ENCODE measurements around the gene BAZ2B.
"Not testable (repeated sequence)": the region's sequence is repeated elsewhere in the genome, so short reads cannot be mapped to it uniquely, and the experiment has no call there.

Gene BAZ2B

DNA sequence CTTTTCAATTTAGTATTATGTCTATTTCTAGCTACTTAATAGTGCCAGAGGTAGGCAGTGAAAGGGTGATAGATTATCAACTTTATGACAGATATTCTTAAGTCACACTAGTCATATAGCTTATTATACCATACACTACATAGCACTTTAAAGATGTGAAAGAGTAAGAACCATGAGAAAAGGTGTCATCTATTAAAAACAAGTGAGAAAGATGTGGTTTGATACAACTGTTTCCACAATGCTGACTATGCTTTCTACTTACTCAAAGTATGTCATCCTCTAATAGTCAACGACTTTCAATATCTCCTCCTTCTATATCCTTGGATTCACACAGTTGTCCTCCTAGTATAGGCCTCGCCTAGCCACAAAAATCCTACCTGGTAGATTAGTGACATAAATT lies 196.9 kb downstream of the BAZ2B start:
- DNase-seq (ENCODE audit: low read depth in 2 of 2): no peak

- DNase-seq (ENCODE audit: low read depth in 2 of 2): no peak
Measured at GRCh38 chr2:159411460-159411859, 204.9 kb downstream of the BAZ2B start.

DNA sequence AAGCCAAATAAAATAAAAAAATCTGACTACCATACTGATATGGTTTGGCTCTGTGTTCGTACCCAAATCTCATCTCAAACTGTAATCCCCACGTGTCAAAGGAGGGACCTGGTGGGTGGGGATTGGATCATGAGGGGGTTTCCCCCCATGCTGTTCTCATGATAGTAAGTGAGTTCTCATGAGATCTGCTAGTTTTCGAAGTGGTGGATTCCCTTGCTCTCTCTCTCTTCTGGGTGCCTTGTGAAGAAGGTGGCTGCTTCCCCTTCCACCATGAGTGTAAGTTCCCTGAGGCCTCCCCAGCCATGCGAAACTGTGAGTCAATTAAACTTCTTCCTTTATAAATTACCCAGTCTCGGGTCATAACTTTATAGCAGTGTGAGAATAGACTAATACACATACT lies 206.1 kb downstream of the BAZ2B start:
- DNase-seq (ENCODE audit: low read depth in 2 of 2): no peak

GRCh38 chr2:159409116-159409800 lies 207.1 kb downstream of the BAZ2B start:
- no peak for DNase-seq (ENCODE audit: low read depth in 2 of 2)

GRCh38 chr2:159402790-159403189 lies 213.6 kb downstream of the BAZ2B start:
- DNase-seq (ENCODE audit: low read depth in 2 of 2): no peak

DNA sequence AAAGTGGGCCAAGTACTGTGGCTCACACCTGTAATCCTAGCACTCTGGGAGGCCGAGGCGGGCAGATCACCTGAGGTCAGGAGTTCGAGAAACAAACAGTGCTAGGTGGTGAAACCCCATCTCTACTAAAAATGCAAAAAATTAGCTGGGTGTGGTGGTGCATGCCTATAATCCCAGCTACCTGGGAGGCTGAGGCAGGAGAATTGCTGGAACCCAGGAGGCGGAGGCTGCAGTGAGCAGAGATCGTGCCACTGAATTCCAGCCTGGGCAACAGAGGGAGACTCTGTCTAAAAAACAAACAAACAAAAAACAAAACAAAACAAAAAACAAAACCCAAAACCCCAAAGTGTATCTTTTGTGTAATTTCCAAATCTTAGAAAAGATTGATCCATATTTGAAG lies 214.2 kb downstream of the BAZ2B start:
- not testable (repeated sequence) for DNase-seq (ENCODE audit: low read depth in 2 of 2)

GRCh38 chr2:159399716-159400415 lies 216.5 kb downstream of the BAZ2B start:
- DNase-seq (ENCODE audit: low read depth in 2 of 2): no peak

DNA sequence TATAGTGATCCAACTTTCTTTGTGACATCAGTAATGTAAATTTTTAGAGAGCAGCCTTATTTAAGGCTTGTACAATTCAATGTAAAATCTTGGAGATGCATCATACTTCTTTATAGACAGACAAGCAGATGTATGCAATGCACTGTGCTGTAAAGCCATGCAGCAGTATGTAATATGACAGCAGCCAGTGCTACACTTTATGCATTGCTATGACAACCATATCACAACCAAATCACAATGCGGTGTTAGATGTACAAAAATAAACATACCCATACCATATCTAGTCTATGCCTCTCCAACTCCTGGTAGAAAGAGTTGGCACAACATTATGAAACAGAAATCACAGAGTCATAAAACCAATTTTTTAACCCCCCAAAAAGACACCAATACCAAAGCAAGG lies 219.5 kb downstream of the BAZ2B start:
- DNase-seq (ENCODE audit: low read depth in 2 of 2): no peak

DNA sequence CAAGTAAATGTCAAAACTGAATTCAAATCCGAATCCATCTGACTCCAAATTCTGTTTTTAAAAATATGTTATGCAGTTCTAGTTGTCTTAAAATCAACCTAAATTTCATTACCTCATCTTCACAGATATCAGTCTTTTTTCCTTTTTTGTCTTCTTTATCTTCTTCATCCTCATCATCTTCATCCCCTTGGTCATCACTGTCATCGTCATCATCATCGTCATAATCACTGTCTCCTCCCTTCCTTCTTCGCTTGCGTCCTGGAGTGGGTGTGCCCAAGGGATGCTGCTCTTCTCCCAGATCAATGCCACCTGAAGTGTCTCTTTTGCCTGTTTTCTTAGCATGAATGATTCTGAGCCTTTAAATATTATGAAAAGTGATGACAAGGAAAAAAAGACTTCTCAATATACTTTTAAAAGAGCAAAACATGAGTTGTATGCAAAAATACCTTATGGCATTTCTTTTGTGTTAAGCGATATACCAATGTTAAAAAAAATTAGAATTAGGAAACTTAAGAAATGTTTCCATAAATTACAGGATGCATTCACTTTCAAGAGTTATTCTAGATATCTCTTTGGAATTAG lies 233.8 kb downstream of the BAZ2B start:
- no peak for DNase-seq (ENCODE audit: low read depth in 2 of 2)

GRCh38 chr2:159381574-159381973 lies 234.8 kb downstream of the BAZ2B start:
- no peak for DNase-seq (ENCODE audit: low read depth in 2 of 2)

DNA sequence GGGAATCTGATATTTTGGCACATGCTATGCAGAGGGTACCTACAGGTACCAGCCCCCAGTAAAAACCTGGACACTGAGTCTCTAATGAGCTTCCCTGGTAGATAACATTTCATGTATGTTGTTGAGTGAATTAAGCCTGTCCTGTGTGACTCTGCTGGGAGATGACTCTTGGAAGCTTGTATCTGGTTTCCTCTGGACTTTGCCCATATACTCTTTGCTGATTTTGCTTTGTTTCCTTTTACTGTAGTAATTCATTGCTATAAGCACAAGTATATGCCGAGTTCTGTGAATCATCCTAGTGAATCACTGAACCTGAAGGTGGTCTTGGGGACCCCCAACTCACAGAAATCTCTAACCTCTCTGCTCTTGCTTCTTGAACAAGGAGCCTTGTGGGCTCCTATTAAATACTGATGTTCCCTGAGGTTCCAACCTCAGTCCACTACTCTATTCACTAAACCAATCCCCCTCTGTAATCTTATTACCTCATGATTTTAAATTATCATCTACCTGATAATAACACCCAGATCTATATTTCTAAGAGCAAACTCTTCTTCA lies 235.6 kb downstream of the BAZ2B start:
- no peak for DNase-seq (ENCODE audit: low read depth in 2 of 2)

DNA sequence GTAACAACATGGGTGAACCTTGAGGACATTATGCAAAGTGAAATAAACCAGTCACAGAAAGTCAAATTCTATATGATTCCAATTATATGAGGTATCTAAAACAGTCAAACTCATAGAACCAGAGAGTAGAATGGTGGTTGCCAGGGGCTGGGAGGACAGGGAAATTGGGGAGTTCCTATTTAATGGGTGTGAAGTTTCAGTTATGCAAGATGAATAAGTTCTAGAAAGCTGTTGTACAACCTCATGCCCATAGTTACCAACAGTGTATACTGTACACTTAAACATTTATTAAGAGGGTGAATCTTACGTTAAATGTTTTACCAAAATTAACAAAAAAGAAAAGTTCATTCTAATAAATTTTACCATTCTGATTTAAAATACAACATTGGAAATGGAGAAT lies 237.2 kb downstream of the BAZ2B start:
- no peak for DNase-seq (ENCODE audit: low read depth in 2 of 2)

- no peak for DNase-seq (ENCODE audit: low read depth in 2 of 2)
Measured at GRCh38 chr2:159375241-159375640, 241.1 kb downstream of the BAZ2B start.

GRCh38 chr2:159371506-159371905 lies 244.8 kb downstream of the BAZ2B start:
- no peak for DNase-seq (ENCODE audit: low read depth in 2 of 2)

DNA sequence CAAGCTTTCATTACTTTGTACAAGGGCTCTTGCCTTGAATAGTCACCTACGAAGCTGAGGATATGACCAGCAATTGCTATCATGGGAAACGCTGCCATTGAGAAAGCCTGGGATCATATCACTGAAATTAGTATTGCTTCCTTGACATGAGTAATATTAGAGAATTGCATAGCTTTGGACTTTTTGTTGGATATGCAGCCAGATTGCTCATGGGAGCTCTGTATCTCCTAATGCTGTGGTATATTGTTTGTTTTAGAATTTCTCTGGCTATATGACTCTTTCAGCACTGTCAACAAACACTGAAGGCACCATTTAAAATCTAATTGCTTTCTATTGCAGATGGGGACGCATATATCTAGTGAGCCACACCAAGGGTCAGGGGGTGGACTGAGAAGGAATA lies 249.8 kb downstream of the BAZ2B start:
- no peak for DNase-seq (ENCODE audit: low read depth in 2 of 2)

- no peak for DNase-seq (ENCODE audit: low read depth in 2 of 2)
Measured at GRCh38 chr2:159362816-159363251, 253.5 kb downstream of the BAZ2B start.

GRCh38 chr2:159362094-159362493 lies 254.3 kb downstream of the BAZ2B start:
- DNase-seq (ENCODE audit: low read depth in 2 of 2): no peak

DNA sequence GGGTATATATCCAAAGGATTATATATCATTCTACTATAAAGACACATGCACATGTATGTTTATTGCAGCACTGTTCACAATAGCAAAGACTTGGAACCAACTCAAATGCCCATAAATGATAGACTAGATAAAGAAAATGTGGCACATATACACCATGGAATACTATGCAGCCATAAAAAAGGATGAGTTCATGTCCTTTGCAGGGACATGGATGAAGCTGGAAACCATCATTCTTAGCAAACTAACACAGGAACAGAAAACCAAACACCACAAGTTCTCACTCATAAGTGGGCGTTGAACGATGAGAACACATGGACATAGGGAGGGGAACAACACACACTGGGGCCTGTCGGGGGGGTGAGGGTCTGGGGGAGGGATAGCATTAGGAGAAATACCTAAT lies 254.7 kb downstream of the BAZ2B start:
- DNase-seq (ENCODE audit: low read depth in 2 of 2): not testable (repeated sequence)

DNA sequence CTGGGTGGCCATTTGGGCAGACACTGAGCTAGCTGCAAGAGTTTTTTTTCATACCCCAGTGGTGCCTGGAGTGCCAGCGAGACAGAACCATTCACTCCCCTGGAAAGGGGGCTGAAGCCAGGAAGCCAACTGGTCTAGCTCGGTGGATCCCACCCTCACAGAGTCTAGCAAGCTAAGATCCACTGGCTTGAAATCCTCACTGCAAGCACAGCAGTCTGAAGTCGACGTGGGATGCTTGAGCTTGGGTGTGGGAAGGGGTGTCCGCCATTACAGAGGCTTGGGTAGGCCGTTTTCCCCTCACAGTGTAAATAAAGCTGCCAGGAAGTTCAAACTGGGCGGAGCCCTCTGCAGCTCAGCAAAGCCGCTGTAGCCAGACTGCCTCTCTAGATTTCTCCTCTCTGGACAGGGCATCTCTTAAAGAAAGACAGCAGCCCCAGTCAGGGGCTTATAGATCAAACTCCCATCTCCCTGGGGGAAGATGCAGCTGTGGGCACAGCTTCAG lies 260.2 kb downstream of the BAZ2B start:
- DNase-seq (ENCODE audit: low read depth in 2 of 2): no peak

GRCh38 chr2:159351977-159352376 lies 264.4 kb downstream of the BAZ2B start:
- no peak for DNase-seq (ENCODE audit: low read depth in 2 of 2)

DNA sequence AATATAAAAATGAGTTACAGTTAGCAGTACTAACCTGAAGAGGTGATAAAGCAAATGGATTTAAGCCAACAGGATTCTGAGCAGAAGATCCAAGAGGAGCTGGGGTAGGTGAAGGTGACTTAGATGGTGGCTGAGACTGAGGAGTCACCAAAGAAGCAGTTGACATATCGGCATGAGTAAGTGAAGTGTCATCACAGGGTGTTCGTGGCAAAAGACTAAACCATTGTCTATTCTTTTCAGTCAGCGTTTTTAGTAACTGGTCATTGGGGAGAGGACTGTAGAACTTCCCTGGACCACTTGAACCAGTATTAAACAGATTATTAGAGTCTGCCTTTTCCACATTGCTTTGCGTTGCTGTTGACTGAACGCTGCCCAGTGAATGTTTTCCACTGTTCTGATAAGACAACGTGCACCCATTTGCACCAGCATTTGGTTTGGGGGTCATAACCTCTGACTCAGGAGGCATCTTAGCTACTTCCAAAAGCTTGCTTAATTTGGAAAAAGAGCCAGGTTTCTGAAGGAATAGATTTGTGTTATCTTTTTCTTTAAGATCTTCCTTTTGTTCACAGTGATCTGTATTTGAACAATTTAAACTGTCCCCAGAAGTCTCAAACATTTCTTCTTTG lies 266.6 kb downstream of the BAZ2B start:
- DNase-seq (ENCODE audit: low read depth in 2 of 2): no peak

GRCh38 chr2:159326569-159327255 lies 289.6 kb downstream of the BAZ2B start:
- no peak for DNase-seq (ENCODE audit: low read depth in 2 of 2)

Measured in stimulated activated CD8-positive, alpha-beta memory T cell treated with anti-CD3 and anti-CD28 coated beads, Interleukin-15, amount 100 ng/mL, for 48 hours (primary cell).